GM21576 (cell line): ENCODE results near the gene CYB561.

Source experiments
- ATAC-seq: cut with Tn5 transposase; IDR thresholded peaks from one replicate; pipeline ENCODE4 v1.9.1; 2021; ENCODE audit warnings: mild to moderate bottlenecking, moderate library complexity; ENCODE audit not compliant: unreplicated experiment

Gene CYB561

DNA sequence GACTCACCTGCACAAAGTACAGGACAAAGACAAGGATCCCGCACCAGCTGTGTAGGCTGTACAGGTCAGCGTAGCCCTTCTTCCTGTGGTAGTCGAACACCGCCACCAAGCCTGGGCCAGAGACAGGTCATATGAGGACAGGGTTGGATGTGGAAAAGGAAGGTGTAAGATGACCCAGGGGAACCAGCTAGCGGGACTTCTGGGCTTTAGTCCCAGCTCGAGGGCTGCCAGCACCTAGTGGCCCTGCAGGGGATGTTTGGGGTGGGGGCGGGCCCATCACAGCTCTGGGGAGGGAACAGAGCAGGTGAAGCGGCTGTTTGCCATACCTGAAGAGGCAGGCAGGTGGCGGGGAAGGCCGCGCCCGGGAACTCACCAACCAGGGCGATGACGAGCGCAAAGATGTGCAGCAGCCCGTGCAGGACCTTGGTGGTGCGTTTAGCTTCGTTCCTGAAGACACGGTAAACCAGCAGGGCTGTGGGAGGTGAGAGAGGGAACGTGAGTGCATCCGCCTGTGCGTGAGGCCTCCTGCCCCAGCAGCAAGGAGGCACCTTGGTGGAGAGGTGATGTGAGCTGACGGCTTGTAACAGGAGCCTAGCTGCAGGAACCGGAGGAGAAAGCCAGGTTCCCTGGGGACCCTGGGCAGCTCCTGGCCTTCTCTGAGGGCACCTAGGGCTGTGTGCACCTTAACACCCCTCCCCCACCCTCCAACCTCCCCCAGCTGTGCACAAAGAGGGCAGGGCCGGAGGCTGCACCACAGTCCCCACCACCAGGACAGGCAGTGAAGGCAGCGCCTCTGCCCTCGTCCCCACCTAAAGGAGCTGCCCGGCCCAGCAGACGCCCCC lies 10.2 kb downstream of the CYB561 start:
- ATAC-seq: no peak

DNA sequence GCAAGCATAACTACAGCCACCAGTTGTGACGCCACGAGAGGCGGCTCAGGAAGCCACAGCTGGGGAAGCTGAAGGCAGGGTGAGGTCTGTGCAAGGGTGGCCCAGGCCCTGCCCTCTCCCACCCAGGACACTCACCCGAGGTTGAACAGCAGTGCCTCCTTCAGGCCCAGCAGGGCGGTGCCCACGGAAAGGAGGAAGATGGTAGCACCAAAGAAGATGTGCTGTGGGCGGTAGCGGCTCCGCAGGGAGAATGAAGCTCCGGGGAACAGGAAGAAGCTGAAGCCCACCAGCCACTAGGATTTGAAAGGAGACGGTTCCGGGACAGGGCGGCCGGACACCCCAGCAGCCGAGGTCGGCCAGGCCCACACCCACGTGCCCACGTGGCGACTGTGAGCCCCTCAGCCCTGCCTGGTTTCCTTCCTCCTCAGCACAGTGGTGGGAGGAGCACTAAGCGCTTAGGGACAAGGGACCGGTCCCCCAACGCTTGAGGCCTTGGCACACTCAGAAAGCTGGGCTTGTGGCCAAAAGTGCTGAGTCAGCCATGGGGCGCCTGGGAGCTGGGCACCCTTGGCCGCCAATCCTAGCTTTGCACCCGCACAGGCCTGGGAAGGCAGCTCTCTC lies 11.0 kb downstream of the CYB561 start:
- no peak for ATAC-seq

DNA sequence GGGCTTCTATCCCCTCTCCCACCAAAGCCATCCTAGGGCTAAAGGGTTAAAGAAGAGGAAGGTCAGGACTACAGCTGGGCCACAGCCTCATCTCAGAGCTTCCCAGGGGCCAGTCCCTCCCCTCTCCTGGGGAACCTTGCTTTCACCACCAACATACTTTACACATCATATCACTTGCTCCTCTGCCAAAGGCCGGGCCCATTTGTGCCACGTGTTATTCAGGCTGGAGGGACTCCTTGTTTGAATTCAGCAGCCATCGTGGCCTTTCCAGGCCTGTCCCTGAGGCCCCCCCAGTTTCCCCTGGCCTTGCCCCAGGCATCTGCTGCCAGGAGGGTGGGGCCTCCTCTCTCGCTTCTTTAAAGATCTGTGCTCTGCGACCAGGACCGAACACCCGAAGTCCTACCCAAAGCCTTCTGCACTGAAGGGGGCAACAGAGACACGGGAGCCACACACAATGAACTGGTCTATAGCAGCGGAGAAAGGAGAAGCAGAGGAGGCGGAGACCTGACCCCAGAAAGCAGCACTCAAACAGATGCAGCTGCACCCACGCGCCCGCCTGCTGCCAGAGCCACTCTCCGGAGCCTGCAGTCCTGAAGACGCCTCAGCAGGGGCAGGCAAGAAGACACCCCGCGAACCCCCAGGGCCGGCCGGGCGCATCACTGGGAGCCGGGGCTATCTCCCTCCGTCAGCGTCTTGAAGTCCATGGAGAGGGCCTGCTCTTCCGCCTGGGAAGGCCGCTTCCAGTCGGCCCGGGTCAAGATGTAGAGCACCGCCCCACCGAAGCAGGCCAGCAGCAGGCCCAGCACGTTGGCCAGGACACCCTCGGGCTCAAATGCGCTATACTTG lies 12.1 kb downstream of the CYB561 start:
- ATAC-seq: no peak

DNA sequence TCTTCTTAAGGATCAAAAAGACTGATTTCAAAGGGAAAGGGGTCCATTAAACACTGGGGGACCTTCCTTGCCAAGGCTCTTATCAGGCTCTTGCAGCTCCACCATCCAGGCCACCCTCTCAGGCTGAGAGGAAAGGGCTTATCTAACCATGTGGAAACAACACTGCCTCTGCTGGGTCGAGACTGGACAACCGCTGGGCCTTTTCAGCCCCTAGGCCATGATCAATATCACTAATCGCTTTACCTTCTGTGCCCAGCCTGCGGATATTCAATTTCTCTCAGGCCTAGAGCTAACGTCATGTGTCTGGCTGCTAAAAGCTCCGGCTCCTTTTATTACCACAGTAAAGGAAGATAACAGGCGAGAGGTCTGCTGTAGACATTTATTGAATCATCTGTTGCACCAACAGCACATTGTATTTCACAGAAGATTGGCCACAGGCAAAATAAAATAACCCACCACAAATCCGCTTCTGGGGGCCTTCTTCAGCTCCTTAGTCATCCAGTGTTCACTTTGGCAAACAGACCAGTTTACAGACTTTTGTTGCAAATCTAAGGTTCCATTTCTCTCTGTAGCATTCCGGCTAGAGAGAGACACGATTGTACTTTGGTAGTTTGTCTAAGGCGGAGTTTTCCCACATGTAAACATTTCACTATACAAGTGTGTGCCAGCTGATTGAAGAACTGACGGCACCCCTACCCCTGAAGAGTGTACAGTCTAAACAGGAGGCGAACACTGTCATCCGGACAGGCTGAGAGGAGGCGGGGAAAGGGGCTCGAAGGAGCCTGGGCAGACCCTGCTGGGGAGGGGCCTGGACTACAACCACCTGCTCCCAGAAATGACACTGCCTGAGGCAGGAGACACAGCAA lies 13.9 kb downstream of the CYB561 start:
- no peak for ATAC-seq

DNA sequence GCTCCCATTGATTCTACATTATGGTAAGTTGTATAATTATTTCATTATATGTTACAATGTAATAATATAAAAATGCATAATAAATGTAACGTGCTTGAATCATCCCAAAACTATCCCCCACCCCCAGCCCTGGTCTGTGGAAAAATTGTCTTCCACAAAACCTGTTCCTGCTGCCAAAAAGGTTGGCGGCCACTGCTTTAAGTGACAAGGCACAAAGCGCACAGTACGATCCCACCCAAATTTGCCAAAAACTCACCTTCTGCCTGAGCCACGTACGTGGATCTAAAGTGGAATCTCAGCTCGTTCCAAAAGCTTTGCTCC lies 14.5 kb downstream of the CYB561 start:
- no peak for ATAC-seq

DNA sequence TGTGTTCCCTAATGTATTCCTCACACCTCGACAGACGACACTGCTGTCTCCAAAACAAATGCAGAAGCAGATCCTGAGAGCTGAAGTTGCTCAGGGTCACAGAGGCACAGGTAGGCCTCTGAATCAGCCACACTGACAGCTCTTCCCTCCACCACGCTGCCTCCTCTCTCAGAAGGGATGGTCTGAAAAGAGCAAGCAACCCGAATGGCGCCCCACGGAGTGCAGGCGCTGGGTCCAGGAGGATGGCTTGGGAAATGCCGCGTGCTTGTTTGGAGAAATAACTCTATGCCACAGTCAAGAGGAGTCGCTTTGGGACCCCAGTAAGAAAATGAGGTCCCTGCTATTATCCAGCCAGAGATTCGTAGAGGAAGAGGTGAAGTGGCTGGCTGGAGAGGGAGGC lies 15.9 kb downstream of the CYB561 start:
- ATAC-seq: no peak

DNA sequence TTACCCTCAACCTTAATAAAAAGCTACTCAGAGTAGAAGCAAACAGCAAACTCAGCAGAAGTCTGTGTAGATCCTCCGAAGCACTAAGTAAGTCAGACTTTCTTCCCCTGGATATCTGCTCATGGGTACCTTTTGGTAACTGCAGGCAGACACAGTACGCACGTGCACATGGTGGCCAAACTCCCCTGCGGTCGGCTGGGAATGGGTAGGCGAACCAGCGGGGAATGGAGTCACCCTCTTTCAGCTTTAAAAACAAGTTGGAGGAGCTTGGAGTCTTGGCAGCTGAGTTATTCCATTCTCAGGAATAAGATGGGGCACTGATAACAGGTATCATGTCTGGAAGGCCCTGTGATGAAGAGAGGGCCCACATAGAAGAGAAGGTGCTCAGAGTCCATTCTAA lies 16.3 kb downstream of the CYB561 start:
- no peak for ATAC-seq

DNA sequence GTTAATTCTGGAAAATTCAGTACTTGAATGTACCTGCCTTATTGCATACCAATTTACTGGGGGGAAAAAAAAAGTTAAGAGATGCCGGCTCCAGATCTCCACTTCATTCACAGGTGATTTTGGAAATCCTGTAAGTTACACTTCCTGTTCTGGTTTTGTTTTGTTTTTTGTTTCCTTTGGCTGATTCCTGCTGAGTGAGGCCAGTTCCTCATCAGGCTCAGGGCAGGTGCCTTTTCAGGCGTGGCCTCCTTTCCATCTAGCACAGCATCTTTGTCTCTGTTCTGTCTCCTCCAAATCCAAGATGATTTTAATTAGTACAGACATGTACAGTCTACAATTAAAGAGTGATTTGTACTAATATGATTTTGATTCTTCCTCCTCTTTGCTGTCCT lies 19.2 kb downstream of the CYB561 start:
- no peak for ATAC-seq

DNA sequence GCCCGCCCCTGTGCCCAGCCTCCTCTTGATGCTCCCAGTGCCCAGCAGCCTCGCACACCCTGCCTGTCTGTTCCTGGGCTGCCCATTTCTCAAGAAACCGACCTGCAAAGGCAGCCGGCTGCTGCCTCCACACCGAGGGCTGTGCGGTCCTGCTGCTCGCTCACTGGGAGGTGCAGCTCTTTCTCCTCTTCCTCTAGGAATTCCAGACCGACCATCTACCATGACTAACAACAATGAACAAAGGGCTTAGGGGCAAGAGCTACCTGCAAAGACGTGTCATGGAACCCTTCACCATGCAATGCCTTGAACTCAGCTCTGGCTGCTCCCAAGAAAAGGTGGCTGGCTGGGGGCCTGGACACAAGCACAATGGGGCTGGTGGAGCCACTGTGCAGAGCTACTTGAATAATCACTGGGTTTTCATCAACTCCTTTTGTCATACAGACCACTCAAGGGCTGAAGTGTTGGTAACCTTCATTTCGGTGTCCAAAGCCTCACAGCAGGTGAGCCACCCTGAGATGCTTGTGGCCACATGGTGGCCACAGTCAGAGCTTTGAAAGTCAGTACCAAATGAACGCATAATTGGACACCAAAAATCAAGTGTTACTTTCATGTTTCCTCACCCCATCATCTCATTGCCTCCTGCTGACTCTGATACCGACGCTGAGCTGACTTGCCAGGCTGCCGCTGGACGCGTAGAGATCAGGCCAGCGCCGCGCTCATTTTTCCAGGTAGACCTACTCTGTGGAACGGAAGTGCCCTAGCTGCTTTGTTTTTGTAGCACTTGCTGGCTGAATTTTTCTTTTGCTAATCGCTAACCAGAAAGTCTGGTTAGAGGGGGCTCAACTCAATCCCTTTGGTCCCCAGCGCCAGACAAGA lies 19.8 kb downstream of the CYB561 start:
- no peak for ATAC-seq

DNA sequence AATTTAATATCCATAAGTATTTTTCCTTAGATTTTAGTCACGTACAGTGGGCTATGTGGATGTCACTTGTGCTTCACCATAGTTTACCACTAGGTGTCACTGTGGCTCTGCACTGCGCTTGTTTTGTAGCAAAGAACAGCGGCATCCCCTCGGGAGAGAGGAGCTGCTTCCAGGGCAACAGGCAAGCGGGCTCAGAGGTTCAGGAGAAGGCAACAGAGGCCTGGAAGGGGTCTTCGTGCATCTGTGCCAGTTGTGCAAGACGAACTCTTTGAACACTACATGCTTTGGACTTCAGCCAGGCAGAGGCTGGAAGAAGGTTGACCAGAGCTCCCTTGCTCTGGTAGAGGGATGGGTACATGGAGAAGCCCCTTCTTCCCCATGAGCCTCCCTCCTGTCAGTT lies 20.6 kb downstream of the CYB561 start:
- ATAC-seq: peak; percentile 59

DNA sequence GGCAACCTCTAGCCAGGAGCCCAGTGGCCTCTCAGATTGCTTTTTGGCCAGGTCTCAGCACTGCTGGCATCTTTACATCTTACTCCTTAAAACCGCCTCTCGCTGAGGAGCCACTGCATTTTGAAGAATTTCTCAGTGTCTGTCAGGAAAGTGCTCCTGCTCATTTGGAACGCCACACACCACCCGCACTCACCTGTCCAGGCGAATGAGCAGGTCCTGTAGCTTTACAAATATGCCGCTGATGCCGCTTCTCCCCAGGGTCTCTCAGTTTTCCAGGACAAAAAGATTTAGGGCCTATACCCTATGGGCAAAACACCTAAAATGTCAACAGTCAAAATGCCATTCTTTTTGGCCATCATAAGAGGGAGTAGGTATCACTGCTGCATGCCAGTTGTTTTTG lies 22.1 kb downstream of the CYB561 start:
- ATAC-seq: no peak

DNA sequence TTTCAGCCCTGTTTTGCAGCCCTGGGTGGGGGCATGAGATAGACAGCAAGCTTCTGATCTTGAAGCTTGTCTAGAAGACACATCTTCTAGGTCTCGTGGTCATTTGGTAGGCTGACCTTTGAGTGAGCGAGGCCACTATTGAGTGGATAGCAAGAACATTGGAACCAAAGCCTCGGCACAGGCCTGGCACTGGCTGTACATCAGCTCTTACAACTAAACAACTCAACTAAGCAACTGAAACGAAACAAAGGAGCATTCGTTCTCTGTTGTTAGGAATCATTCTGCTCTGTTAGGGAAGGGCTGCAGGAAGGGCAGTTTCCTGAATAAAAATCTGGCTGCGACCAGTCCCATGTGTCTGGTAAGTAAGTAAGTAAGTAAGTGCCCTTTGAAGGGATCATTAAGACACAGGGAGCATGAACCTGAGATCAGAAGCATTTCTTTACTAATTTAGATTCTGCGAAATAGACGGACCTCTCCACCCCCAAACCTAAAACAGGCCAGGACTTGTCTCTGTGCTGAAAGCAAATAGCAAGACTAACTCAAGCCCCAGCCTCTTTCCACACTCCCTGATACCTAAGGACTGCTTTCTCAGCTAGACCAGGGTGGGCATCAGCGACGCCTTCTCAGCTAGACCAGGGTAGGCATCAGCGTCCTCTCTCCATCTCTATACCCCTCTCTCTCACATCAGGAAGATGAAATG lies 22.7 kb downstream of the CYB561 start:
- no peak for ATAC-seq

DNA sequence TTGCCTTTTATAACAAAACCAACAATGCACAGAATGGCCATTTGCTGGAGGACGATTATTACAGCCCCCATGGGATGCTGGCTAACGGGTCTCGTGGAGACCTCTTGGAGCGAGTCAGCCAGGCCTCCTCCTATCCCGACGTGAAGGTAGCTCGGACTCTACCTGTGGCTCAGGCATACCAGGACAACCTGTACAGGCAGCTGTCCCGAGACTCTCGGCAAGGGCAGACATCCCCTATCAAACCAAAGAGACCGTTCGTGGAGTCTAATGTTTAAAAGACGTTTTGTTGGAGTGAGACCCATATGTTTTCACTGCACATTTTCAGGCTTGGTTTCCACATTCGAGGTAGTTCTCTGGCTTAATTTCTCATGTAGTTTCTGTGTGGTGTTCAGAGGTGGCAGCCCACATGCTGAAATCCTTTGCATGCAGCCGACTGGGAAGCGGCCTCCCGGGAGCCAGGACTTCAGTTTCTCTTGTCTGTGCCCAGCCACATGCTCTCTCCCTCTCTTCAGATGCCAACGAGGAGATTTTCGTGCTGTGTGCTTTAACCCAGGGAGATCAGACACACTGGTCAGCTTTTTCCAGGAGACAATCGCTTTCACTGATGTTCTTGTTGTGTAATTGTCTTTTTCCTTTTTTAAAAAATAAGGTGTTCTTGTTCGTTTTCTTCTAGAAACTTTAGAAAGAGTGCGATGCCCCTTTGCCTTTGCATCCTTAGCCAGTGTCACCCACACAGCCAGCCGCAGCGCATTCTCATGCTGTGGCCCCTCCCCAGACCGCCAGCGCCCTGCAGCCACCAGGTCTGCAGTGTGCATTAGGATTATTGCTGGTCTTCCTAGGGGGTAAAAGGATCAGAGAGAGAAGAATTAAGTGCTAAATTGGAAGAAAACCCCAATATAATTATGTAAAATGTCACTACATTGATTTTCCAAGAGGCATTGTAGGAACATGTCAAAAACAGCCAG lies 24.1 kb downstream of the CYB561 start:
- no peak for ATAC-seq

DNA sequence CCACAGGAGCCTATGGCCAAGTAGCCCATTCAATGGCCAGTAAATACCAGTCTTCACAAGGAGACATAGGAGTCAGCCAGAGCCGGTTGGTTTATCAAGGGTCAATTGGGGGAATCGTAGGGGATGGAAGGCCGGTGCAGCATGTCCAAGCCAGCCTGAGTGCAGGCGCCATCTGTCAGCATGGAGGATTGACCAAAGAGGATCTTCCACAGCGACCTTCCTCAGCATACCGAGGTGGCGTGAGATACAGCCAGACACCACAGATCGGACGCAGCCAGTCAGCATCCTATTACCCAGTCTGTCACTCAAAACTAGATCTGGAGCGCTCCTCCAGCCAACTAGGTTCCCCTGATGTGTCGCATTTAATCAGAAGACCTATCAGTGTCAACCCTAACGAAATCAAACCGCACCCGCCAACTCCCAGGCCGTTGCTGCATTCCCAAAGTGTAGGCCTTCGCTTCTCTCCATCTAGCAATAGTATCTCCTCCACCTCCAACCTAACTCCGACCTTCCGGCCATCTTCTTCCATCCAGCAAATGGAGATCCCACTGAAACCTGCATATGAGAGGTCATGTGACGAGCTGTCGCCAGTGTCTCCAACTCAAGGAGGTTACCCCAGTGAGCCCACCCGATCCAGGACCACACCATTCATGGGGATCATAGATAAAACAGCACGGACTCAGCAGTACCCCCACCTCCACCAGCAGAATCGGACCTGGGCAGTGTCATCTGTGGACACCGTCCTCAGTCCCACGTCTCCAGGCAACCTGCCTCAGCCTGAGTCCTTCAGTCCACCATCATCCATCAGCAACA lies 25.0 kb downstream of the CYB561 start:
- ATAC-seq: no peak

DNA sequence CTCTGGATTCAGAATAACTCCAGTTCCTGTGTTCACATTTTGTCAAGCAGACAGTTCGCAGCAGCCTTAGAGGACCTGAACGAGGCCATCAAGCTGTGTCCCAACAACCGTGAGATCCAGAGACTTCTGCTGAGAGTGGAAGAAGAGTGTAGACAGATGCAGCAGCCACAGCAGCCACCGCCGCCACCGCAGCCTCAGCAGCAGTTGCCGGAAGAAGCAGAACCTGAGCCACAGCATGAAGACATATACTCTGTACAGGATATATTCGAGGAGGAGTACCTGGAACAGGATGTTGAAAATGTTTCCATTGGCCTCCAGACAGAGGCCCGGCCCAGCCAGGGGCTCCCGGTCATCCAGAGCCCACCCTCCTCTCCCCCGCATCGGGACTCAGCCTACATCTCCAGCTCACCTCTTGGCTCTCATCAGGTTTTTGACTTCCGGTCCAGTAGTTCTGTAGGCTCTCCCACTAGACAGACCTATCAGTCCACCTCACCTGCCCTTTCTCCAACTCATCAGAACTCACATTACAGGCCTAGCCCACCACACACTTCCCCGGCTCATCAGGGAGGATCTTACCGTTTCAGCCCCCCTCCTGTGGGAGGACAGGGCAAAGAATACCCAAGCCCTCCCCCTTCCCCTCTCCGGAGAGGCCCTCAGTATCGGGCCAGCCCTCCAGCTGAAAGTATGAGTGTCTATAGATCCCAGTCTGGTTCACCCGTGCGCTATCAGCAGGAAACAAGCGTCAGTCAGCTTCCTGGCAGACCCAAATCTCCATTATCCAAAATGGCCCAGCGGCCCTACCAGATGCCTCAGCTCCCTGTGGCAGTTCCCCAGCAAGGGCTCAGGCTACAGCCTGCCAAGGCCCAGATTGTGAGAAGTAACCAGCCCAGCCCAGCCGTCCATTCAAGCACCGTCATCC lies 25.9 kb downstream of the CYB561 start:
- no peak for ATAC-seq

DNA sequence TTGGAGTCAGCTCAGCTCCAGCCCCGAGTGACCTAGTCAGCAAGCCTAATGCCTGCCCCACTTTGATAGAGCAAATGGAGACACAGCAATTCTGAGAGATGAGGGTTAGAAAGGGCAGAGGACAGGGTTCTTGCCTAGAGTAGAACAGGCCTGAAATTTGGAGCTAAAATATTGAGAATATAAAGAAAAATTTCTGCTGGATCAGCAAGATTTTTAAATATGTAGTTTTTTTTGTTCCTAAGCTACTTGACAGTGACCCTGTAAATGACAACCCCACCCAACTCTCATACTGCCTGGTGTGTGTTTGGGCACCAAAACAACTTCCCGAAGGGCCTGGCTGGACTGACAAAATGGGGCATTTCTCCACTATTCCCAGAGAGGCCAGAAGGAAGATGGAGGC lies 26.7 kb downstream of the CYB561 start:
- no peak for ATAC-seq
